Measurements from ENCODE around the gene LGALS8.
"Not testable (repeated sequence)": the region's sequence is repeated elsewhere in the genome, so short reads cannot be mapped to it uniquely, and the experiment has no call there.

LGALS8 gene

GRCh38 chr1:236523704-236524141 is at the start of gene LGALS8:
Gene LGALS8 (plus strand): TSS chr1:236523982. CDS start chr1:236526071, 2,089 bp downstream.
- peak; percentile 8 for DNase-seq

GRCh38 chr1:236476019-236476418 is 47.8 kb upstream of the LGALS8 start:
- no peak for DNase-seq

GRCh38 chr1:236480758-236481436 is 42.9 kb upstream of the LGALS8 start:
- no peak for DNase-seq

- DNase-seq, result no peak
Observed at GRCh38 chr1:236484310-236484971, 39.3 kb upstream of the LGALS8 start.

GRCh38 chr1:236486356-236487002 is 37.3 kb upstream of the LGALS8 start:
- DNase-seq, result no peak

GRCh38 chr1:236489161-236489560 is 34.6 kb upstream of the LGALS8 start:
- DNase-seq, result not testable (repeated sequence)

GRCh38 chr1:236489710-236490377 is 33.9 kb upstream of the LGALS8 start:
- peak; percentile 41 for DNase-seq

GRCh38 chr1:236491469-236492136 is 32.2 kb upstream of the LGALS8 start:
- DNase-seq, result no peak

GRCh38 chr1:236492378-236492777 is 31.4 kb upstream of the LGALS8 start:
- no peak for DNase-seq

GRCh38 chr1:236494082-236494481 is 29.7 kb upstream of the LGALS8 start:
- DNase-seq, result no peak

GRCh38 chr1:236494586-236495466 is 29.0 kb upstream of the LGALS8 start:
- DNase-seq, result no peak

- peak; percentile 30 for DNase-seq
Observed at GRCh38 chr1:236495467-236496112, 28.2 kb upstream of the LGALS8 start.

GRCh38 chr1:236497908-236498307 is 25.9 kb upstream of the LGALS8 start:
- no peak for DNase-seq

GRCh38 chr1:236501093-236501492 is 22.7 kb upstream of the LGALS8 start:
- no peak for DNase-seq

- no peak for DNase-seq
Observed at GRCh38 chr1:236502579-236502971, 21.2 kb upstream of the LGALS8 start.

GRCh38 chr1:236502972-236503639 is 20.7 kb upstream of the LGALS8 start:
- DNase-seq, result no peak

GRCh38 chr1:236504338-236504737 is 19.4 kb upstream of the LGALS8 start:
- DNase-seq, result not testable (repeated sequence)

- DNase-seq, result peak; percentile 22
Observed at GRCh38 chr1:236507022-236507700, 16.6 kb upstream of the LGALS8 start.

- no peak for DNase-seq
Observed at GRCh38 chr1:236508593-236509027, 15.2 kb upstream of the LGALS8 start.

- no peak for DNase-seq
Observed at GRCh38 chr1:236509203-236509602, 14.6 kb upstream of the LGALS8 start.

All from NCI-H526 treated with DMSO at 0.1 percent for 48 hours (cell line).